Stimulated activated CD8-positive, alpha-beta memory T cell treated with anti-CD3 and anti-CD28 coated beads, Interleukin-2, amount 100 ng/mL, for 48 hours (primary cell): ENCODE results near the gene PPP2R2D.
A peak's percentile ranks its signal among the peaks of the same experiment; 100 is the strongest.
"Not testable (repeated sequence)": the region's sequence is repeated elsewhere in the genome, so short reads cannot be mapped to it uniquely, and the experiment has no call there.

ENCODE experiments used
- DNase-seq, 2 donors: peaks; one replicate each; pipeline ENCODE4 v3.0.0-alpha.2; 2020; ENCODE audit warnings: low read depth in 2 of 2

The PPP2R2D gene

GRCh38 chr10:131977323-131978096 lies 76.7 kb downstream of the PPP2R2D start:
- DNase-seq = no peak

- DNase-seq = no peak
These were observed 77.6 kb downstream of the PPP2R2D start for GRCh38 chr10:131978366-131978765.

- no peak for DNase-seq
These were observed 78.0 kb downstream of the PPP2R2D start for GRCh38 chr10:131978851-131979250.

GRCh38 chr10:131979336-131979735 lies 78.5 kb downstream of the PPP2R2D start:
- no peak for DNase-seq

- DNase-seq = no peak
These were observed 79.0 kb downstream of the PPP2R2D start for GRCh38 chr10:131979821-131980270.

- no peak for DNase-seq
These were observed 79.5 kb downstream of the PPP2R2D start for GRCh38 chr10:131980321-131980720.

GRCh38 chr10:131980761-131981428 lies 80.1 kb downstream of the PPP2R2D start:
- no peak for DNase-seq

GRCh38 chr10:131981429-131982184 lies 80.8 kb downstream of the PPP2R2D start, which contains the start of gene BNIP3:
TSS of gene BNIP3 (minus strand) at chr10:131981923. CDS start at chr10:131981806, 117 bp downstream.
- peak; percentile 92 to 94 for DNase-seq

GRCh38 chr10:131982185-131982756 lies 81.5 kb downstream of the PPP2R2D start:
- DNase-seq = no peak

GRCh38 chr10:131982796-131983195 lies 82.0 kb downstream of the PPP2R2D start:
- DNase-seq = no peak

GRCh38 chr10:131983780-131984179 lies 83.0 kb downstream of the PPP2R2D start:
- no peak for DNase-seq

- DNase-seq = not testable (repeated sequence)
These were observed 86.0 kb downstream of the PPP2R2D start for GRCh38 chr10:131986851-131987250.

- not testable (repeated sequence) for DNase-seq
These were observed 86.5 kb downstream of the PPP2R2D start for GRCh38 chr10:131987301-131987700.

GRCh38 chr10:131987786-131988185 lies 87.0 kb downstream of the PPP2R2D start:
- DNase-seq = not testable (repeated sequence)

GRCh38 chr10:131991726-131992125 lies 90.9 kb downstream of the PPP2R2D start:
- no peak for DNase-seq

GRCh38 chr10:131993275-131993674 lies 92.5 kb downstream of the PPP2R2D start:
- no peak for DNase-seq

GRCh38 chr10:131994435-131994834 lies 93.6 kb downstream of the PPP2R2D start:
- no peak for DNase-seq

- no peak for DNase-seq
These were observed 95.9 kb downstream of the PPP2R2D start for GRCh38 chr10:131996466-131997365.

- no peak for DNase-seq
These were observed 96.7 kb downstream of the PPP2R2D start for GRCh38 chr10:131997366-131998049.
